T follicular helper cell (primary cell): ENCODE results near the gene SLC7A11.
"Not testable (repeated sequence)": the region's sequence is repeated elsewhere in the genome, so short reads cannot be mapped to it uniquely, and the experiment has no call there.

Experiments used
- DNase-seq: peaks from one replicate; pipeline ENCODE4 v3.0.0-alpha.2; 2020; ENCODE audit warnings: low read depth

Gene SLC7A11

GRCh38 chr4:138243369-138243768 lies 1.2 kb upstream of the SLC7A11 start:
- no peak for DNase-seq

DNA sequence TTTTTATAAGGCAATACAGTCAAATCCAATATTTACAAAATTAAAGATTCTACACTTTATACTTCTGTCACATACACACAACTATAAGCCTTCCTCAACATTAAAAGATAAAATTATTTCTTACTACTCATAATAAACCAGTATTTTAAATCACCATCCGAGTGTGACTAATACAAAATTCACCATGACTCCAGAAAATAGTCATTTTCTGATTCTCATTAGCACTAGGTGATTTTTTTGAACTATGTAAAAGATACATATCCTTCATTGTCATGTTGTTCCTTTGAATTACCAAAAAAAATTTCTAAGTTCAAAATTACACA lies 646 bp upstream of the SLC7A11 start:
- DNase-seq, result no peak

DNA sequence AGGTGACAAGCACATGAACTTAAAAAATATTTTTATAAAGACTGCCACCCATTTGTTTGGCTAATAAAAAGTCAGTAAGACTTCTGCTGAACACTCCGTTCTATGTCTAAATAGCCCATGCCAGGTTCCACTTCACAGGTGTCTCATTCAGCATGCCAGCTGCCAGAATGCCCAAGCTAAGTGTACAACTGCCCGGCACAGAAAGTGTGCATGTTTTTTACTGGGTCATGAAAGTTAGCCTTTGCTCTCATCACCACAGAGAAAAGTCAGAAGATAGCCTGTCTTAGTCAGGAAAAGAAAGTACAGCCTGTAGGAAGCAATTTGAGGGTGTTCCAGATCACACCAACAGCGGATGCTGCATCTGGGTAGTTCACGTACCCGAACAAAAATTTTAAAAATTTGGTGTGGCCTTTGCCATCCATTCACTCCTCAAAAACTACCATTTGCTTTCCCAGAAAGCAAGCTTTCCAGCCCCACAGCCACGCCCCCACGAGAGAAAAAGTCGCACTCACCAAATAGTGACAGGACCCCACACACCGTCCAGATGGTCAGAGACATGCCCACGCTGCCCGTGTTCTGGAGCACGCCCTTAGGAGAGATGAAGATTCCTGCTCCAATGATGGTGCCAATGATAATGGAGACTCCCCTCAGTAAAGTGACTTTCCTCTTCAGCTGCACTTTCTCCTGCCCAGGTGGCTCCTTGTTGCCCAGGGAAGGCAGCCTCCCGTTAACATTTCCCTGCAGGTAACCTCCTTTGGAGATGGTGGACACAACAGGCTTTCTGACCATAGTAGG lies 671 bp downstream of the SLC7A11 start:
- no peak for DNase-seq

GRCh38 chr4:138239491-138239890 lies 2.7 kb downstream of the SLC7A11 start:
- DNase-seq, result no peak

- no peak for DNase-seq
Observed at GRCh38 chr4:138238521-138239292, 3.4 kb downstream of the SLC7A11 start.

GRCh38 chr4:138237132-138237531 lies 5.0 kb downstream of the SLC7A11 start:
- not testable (repeated sequence) for DNase-seq

- no peak for DNase-seq
Observed at GRCh38 chr4:138236037-138236436, 6.1 kb downstream of the SLC7A11 start.

GRCh38 chr4:138235419-138235952 lies 6.7 kb downstream of the SLC7A11 start:
- no peak for DNase-seq

- DNase-seq, result no peak
Observed at GRCh38 chr4:138234248-138234647, 7.9 kb downstream of the SLC7A11 start.

DNA sequence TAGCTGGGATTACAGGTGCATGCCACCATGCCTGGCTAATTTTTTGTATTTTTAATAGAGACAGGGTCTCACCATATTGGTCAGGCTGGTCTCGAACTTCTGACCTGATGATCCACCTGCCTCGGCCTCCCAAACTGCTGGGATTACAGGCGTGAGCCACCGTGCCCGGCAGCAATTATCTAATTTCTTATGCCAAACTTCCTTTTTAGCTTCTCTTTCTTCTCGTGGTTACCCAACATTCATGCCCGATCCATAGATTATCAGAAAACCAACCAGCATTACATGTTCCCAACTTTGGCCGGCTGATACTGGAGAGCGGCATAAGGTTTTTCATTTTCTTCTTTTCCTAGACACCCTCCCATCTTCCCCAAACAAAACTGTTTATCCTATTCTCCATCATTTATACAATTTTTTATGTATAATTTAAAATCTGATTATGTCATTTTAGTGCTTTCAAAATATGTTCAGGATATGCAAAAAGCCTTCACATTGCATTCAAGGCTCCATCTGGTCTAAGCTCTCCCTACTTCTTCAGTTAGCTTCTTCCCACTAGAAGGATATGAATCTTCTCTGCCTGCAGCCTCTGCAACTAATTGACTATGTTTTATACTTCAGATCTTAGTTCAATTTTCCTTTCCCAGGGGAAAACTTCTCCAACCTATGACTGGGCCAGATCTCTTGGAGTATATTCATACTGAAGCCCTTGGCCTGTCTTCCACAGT lies 8.7 kb downstream of the SLC7A11 start:
- no peak for DNase-seq

GRCh38 chr4:138232364-138232763 lies 9.8 kb downstream of the SLC7A11 start:
- no peak for DNase-seq

GRCh38 chr4:138230048-138230447 lies 12.1 kb downstream of the SLC7A11 start:
- no peak for DNase-seq

DNA sequence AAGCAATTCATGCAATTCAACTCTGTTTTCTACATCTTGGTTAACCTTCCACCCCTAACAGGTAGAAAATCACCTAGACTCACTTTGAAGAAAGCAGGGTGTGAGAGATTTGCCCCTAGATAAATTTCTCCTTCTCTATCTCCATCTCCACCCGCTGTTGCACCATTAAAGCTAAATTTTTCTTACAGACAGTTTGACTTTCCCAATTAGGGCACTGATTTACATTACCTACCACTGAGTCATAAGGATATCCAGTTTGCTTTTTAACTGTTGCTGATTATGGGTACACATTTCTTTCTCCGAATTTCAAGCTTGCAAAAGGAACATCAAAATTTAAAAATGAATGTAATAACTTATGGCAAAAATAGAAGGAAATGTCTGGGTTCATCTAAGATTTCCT lies 13.0 kb downstream of the SLC7A11 start:
- no peak for DNase-seq

DNA sequence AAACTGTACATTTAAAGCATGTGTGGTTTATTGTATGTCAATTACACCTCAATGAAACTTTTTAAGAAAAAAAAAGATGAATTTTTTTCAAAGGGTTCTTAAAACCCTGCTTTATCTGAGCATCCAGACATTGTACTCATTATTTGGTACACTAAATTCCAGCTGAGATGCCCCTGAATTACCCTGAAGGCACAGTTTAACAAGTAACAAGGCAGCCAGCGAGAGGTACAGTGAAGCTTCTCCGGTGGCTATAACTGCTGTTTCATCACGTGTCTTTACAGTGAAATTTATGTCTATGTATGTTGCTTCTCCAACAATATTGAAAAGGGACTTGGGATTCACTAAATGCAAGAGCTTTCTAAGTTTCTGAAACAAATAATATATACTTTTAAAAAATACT lies 15.8 kb downstream of the SLC7A11 start:
- DNase-seq, result no peak

- no peak for DNase-seq
Observed at GRCh38 chr4:138225477-138225876, 16.7 kb downstream of the SLC7A11 start.

DNA sequence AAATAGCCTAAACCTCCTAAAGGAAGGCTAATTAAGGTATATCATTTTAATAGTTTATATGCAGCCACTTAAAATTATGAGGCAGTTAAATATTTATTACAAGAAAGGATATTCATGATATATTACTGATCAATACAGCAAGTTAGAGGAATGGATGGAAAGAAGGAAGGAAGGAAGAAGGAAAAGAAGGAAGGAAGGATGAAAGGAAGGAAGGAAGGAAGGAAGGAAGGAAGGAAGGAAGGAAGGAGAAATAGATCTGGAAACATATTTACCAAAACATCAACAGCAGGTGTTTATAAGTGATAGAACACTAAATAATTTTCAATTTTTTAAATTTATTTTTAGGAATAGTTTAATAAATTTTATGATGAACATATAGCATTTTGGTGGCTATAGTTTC lies 17.5 kb downstream of the SLC7A11 start:
- no peak for DNase-seq

GRCh38 chr4:138223231-138223910 lies 18.8 kb downstream of the SLC7A11 start:
- DNase-seq, result no peak

- no peak for DNase-seq
Observed at GRCh38 chr4:138222046-138222445, 20.1 kb downstream of the SLC7A11 start.

DNA sequence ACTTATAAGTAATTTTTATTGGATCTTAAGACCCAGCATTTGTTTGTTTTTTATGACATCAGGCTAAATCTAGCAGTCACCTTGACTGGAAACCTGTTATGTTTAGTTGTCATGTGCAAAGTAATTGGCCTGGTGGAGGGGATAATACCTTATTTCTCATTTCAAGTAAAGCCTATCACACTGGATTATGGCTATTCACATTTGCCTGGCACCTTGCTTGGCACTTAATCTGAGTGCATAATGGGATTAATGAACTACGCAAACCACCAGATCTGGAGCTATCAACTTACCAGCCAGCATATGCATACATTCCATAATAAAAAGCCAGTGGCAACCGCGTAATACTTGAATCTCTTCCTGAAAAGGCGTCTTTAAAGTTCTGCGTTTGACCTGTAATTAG lies 23.2 kb downstream of the SLC7A11 start:
- DNase-seq, result no peak

- no peak for DNase-seq
Observed at GRCh38 chr4:138217567-138217966, 24.6 kb downstream of the SLC7A11 start.

DNA sequence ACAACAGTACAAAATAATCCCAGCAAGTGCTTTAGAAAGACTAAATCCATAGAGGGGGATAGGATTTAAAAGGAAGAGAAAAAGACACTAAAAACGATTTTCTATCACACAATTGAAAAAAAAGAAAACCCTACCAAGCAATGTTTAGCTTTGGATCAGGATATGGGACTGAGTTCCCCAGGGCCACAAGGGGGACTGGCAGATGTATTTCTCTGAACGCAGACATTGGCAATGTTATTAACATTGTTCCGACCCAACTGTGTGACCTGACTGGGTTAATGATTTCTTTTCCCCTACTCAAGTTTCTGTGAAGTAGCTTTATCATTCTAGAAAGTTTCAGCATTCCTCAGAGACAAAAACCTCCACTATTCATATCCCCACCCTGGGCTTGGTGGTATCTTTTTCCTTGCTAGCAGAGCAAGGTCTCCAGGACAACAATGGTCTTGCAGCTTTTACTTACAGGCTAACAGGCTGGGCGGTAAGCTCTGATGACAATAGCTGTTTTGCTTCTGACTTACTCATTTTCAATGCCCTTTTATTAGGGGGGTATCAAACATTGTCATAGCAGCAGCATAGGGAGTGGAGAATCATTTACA lies 25.8 kb downstream of the SLC7A11 start:
- no peak for DNase-seq

GRCh38 chr4:138210576-138210975 lies 31.6 kb downstream of the SLC7A11 start:
- DNase-seq, result not testable (repeated sequence)
